Esophagus (tissue), 2 donors: ENCODE measurements around the gene NOXA1. TPM values are rescaled to one million over a fixed set of nuclear protein-coding genes. Genes with fewer than 3 reads are reported as not detected.

Experiments
- H3K27ac ChIP-seq, 2 donors: one replicate each; pipeline ENCODE4 v1.5.1; 2013; ENCODE audit warnings: low read depth in 2 of 2, mild to moderate bottlenecking in 2 of 2, inconsistent platforms in 1 of 2, low read length in 1 of 2, moderate library complexity in 1 of 2
- H3K27me3 ChIP-seq, 2 donors: one replicate each; pipeline ENCODE4 v1.6.1; 2013; ENCODE audit warnings: low read length in 2 of 2, control low read depth in 1 of 2, mild to moderate bottlenecking in 1 of 2; ENCODE audit not compliant: insufficient read depth in 2 of 2, control insufficient read depth in 1 of 2
- H3K36me3 ChIP-seq, 2 donors: one replicate each; pipeline ENCODE4 v1.6.1; 2013; ENCODE audit warnings: low read length in 1 of 2; ENCODE audit not compliant: control insufficient read depth in 2 of 2, insufficient read depth in 2 of 2
- H3K4me1 ChIP-seq, 2 donors: one replicate each; pipeline ENCODE4 v1.6.1; 2013; ENCODE audit warnings: low read length in 1 of 2; ENCODE audit not compliant: control insufficient read depth in 2 of 2, insufficient read depth in 2 of 2
- H3K4me3 ChIP-seq, 2 donors: one replicate each; pipeline ENCODE4 v1.5.1; 2013; ENCODE audit warnings: low read length in 2 of 2, mild to moderate bottlenecking in 2 of 2, low read depth in 1 of 2, moderate library complexity in 1 of 2
- H3K9me3 ChIP-seq, 2 donors: one replicate each; pipeline ENCODE4 v1.6.1; 2013; ENCODE audit warnings: mild to moderate bottlenecking in 2 of 2, low read depth in 1 of 2, low read length in 1 of 2, moderate library complexity in 1 of 2; ENCODE audit not compliant: control insufficient read depth in 2 of 2, insufficient read depth in 1 of 2
- WGBS, 2 donors: extraction: QIAGEN DNeasy Blood & Tissue Kit; methylation state at CpG; one replicate each; pipeline ENCODE4 v1.1.7; 2013; 5-methylcytosine and 5-hydroxymethylcytosine counted together
- polyA plus RNA-seq, 2 donors: library from polyadenylated mRNA; stranded (reverse); fragments of 200-250 nt; gene quantifications; one replicate each; pipeline ENCODE4 v1.2.3, GENCODE V29; 2013
- donor health status: healthy with polysubstance abuse.
- donor health status: Bipolar disorder and iron deficiency.

Gene NOXA1
- polyA plus RNA-seq, 2 donors = 6.5 to 14.3 TPM

DNA sequence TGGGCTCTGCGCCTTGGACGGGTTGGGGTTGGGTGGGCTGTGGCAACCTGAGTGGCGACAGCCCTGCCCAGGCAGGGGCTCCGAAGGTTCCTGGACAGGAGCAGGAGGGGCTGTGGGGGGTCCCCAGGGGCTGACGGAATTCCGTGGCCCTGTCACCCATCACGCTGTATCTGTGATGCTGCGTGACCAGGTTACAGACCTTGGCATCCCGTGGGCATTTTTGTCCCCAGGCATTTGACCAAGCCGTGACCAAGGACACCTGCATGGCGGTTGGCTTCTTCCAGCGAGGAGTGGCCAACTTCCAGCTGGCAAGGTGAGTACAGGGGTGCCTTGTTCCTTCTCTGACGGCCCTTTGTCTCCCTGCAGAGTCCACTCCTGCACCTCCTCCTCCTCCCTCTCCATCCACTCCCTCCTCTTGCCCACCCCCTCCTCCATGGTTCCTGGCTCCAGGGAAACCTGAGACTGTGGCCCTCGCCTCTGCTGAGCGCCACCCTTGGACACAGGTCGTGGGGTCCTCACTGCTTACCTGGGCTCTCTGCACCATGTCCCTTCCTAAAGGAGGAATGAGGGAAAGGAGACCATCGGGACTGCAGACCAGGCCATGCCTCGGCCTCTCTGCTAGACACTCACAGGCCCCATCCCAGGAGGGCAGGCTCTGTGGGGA lies 3.0 kb downstream of the NOXA1 start:
- H3K27me3 ChIP-seq = no peaks in the 10 kb centered on the region
- no peak overlapping the region for H3K27ac ChIP-seq
- H3K4me1 ChIP-seq = peaks cover 2 to 7% of the 10 kb centered on the region in 2 donors
- H3K4me3 ChIP-seq = no peak overlapping the region
- H3K9me3 ChIP-seq = no peaks in the 10 kb centered on the region
- 83% methylated on average over 18 of the region's 18 CpGs for WGBS, 2 donors
- H3K36me3 ChIP-seq = peaks cover 0 to 3% of the 10 kb centered on the region in 2 donors

DNA sequence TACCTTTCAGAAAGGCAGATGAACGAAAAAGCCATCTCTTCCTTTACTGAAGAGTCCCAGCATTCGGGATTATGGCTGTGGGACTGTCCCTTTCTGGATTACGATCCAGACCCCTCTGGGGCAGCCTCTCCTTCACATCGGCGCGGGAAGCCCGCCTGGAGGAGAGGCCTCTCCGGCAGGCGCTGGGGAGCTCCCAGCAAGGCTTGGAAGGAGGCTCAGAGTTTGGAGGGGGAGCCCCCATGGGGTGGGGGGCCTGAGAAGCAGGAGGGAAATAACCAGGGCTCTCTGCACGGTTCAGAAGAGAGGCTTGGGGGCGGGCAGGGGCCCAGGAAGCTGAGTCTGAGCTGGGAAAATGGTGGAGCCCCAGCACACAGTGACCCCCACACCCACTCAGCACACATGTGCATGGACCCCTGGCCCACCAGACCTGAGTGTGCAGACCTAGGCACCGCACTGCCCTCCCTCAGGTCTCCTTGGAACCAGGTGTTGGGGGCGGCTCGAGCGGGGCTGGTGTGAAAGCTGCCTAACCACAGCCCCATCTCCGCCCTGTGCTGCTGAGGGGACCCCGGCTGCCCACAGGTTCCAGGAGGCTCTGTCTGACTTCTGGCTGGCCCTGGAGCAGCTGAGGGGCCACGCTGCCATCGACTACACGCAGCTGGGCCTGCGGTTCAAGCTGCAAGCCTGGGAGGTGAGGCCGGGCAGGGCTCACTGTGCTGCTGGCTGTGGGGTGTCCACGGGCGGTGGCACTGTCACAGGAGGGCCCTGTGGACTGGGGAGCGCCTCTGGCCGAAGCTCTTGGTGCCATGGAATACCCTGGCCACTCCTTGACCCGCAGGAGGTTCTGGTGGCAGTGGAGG lies 4.5 kb downstream of the NOXA1 start:
- WGBS, 2 donors = 82 to 90% methylated on average over 26 to 27 of the region's 27 CpGs
- peaks cover 2 to 7% of the 10 kb centered on the region in 2 donors for H3K4me1 ChIP-seq

DNA sequence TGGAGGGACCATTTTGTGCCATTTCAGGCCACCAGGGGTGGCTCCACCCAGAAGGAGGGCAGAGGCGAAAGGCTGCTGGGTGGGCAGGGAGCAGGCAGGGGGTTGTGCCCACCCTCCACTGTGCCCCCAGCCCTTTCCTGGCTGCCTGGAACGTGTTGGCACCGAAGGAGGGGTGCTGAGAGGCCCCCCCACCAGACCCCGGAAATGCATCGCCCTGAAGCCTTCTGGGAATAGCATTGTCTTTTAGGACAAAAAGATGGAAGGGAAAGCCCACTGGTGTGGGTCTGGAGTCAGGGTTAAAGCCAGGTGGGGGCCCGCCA lies 5.1 kb downstream of the NOXA1 start:
- no peak overlapping the region for H3K27ac ChIP-seq
- H3K9me3 ChIP-seq = no peaks in the 10 kb centered on the region
- 71 to 73% methylated on average over 5 to 6 of the region's 6 CpGs for WGBS, 2 donors
- no peaks in the 10 kb centered on the region for H3K27me3 ChIP-seq
- peaks cover 2 to 7% of the 10 kb centered on the region in 2 donors for H3K4me1 ChIP-seq
- H3K4me3 ChIP-seq = no peak overlapping the region
- peaks cover 0 to 3% of the 10 kb centered on the region in 2 donors for H3K36me3 ChIP-seq

More for the DNA sequence above, 4.5 kb downstream of the NOXA1 start:
- H3K4me3 ChIP-seq = no peak overlapping the region
- peaks cover 0 to 3% of the 10 kb centered on the region in 2 donors for H3K36me3 ChIP-seq
- no peaks in the 10 kb centered on the region for H3K9me3 ChIP-seq
- H3K27me3 ChIP-seq = no peaks in the 10 kb centered on the region
- no peak overlapping the region for H3K27ac ChIP-seq

DNA sequence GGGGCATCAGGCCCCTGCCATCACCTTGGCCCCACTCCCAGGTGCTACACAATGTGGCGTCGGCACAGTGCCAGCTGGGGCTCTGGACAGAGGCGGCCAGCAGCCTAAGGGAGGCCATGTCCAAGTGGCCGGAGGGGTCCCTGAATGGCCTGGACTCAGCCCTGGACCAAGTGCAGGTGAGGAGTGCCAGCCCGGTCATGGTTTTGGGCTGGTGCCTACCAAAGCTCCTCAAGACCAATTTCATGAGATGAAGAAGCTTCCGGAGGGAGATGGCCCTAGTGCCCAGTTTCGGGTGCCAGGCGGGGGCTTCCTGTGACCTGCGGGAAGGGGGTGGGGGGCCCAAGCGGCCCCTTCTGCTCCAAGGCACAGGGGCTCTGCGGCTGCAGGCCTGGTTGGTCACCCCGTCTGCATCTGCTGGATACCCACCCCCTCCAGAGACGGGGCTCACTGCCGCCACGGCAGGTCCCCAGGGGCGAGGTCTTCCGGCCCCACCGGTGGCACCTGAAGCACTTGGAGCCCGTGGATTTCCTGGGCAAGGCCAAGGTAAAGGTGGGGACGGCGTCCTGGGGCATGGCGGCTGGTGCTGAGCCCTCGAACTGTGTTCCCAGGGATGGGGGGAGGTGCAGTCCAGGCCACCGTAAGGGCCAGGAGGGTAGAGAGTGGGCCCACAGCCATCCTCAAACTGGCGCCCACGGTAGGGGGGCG lies 5.8 kb downstream of the NOXA1 start:
- Histone ChIP-seq H3K27ac (no peak overlapping the region), H3K4me3 (no peak overlapping the region), H3K27me3 (no peaks in the 10 kb centered on the region), H3K9me3 (no peaks in the 10 kb centered on the region), H3K36me3 (peaks cover 0 to 3% of the 10 kb centered on the region in 2 donors), H3K4me1 (peaks cover 2 to 6% of the 10 kb centered on the region in 2 donors)
- 78 to 80% methylated on average over 25 to 27 of the region's 27 CpGs for WGBS, 2 donors

DNA sequence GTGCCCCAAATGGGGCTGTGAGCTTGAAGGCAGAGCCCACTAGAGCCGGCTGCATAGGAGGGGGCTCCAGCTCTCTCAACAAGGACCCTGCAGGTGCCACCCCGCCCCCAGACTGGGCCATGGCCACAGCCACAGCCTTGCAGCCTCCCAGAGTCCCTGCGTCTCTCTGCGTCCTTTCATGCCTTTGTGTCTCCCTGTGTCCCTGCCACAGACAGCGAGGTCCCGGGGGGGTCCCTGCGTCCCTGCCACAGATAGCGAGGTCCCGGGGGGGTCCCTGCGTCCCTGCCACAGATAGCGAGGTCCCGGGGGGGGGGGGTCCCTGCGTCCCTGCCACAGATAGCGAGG lies 6.3 kb downstream of the NOXA1 start:
- Histone ChIP-seq H3K36me3 (peaks cover 0 to 3% of the 10 kb centered on the region in 2 donors), H3K4me3 (no peak overlapping the region)
- 84 to 85% methylated on average over 14 of the region's 14 CpGs for WGBS, 2 donors

GRCh38 chr9:137429974-137430722 lies 7.0 kb downstream of the NOXA1 start:
- H3K4me3 ChIP-seq = no peak overlapping the region
- H3K36me3 ChIP-seq = peaks cover 0 to 3% of the 10 kb centered on the region in 2 donors
- no peaks in the 10 kb centered on the region for H3K27me3 ChIP-seq
- no peak overlapping the region for H3K27ac ChIP-seq
- WGBS, 2 donors = 57% methylated on average over 28 to 34 of the region's 34 CpGs
- no peaks in the 10 kb centered on the region for H3K4me1 ChIP-seq
- H3K9me3 ChIP-seq = no peaks in the 10 kb centered on the region

More for the DNA sequence above, 6.3 kb downstream of the NOXA1 start:
- no peak overlapping the region for H3K27ac ChIP-seq
- no peaks in the 10 kb centered on the region for H3K9me3 ChIP-seq
- no peaks in the 10 kb centered on the region for H3K27me3 ChIP-seq
- H3K4me1 ChIP-seq = peaks cover 0 to 5% of the 10 kb centered on the region in 2 donors

- 82% methylated on average over 27 of the region's 27 CpGs for WGBS, 2 donors
- H3K36me3 ChIP-seq = peaks cover 0 to 3% of the 10 kb centered on the region in 2 donors
Measured at GRCh38 chr9:137430723-137431415, 7.7 kb downstream of the NOXA1 start.

GRCh38 chr9:137431416-137431931 lies 8.3 kb downstream of the NOXA1 start:
- 81 to 85% methylated on average over 18 to 21 of the region's 21 CpGs for WGBS, 2 donors
- Histone ChIP-seq H3K27me3 (no peaks in the 10 kb centered on the region), H3K27ac (no peak overlapping the region), H3K4me3 (no peak overlapping the region), H3K4me1 (no peaks in the 10 kb centered on the region), H3K36me3 (peaks cover 0 to 3% of the 10 kb centered on the region in 2 donors), H3K9me3 (no peaks in the 10 kb centered on the region)

More at GRCh38 chr9:137430723-137431415, 7.7 kb downstream of the NOXA1 start:
- no peaks in the 10 kb centered on the region for H3K9me3 ChIP-seq
- H3K4me3 ChIP-seq = no peak overlapping the region
- H3K27me3 ChIP-seq = no peaks in the 10 kb centered on the region
- no peaks in the 10 kb centered on the region for H3K4me1 ChIP-seq
- H3K27ac ChIP-seq = no peak overlapping the region
